SH-SY5Y (cell line): ENCODE measurements around the gene DMD.

Experiments used
- GATA2 ChIP-seq: IDR thresholded peaks from 2 replicates; pipeline ENCODE4 v1.6.1; 2011; ENCODE audit warnings: mild to moderate bottlenecking, low read depth, low read length
- GATA3 ChIP-seq: IDR thresholded peaks from 2 replicates; pipeline ENCODE4 v1.6.1; 2011; ENCODE audit warnings: low read depth, mild to moderate bottlenecking, low read length, moderate library complexity

DNA sequence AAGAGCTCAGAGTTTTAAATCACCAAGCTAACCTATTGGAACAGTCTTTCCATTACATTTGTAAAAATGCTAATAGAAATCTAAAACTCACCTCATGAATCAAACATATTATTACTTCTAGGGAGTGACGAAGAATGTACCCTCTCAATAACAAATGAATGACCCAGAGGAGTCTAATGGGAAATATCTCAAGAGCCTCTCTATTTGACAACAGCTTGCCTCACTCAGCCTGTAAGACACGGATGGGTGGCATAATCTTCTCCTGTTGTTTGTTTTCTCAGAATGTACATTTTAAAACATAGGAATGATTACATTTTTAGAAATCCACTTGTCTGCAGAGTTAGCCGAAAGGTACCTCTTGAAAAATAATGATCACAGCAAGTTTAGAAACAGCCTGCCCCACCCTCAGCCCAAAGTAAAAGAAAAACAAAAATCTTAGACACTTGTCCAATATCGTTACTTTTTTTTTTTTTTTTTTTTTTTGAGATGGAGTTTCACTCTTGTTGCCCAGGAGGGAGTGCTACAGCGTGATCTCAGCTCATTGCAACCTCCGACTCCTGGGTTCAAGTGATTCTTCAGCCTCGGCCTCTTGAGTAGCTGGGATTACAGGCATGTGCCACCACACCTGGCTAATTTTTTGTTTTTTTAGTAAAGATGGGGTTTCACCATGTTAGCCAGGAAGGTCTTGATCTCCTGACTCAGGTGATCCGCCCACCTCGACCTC is 1955.9 kb downstream of the DMD start:
- TF ChIP-seq GATA2, result no peak
- TF ChIP-seq GATA3, result no peak
